Neural cell (in vitro differentiated cells): ENCODE measurements around the gene DNAJC15.

Source experiments
- EP300 ChIP-seq: fragments of 450-650 bp; conservative IDR thresholded peaks from 2 replicates; pipeline ENCODE4 v1.6.1; 2014; ENCODE audit warnings: antibody characterized with exemption, mild to moderate bottlenecking, moderate library complexity; ENCODE audit not compliant: poor library complexity, severe bottlenecking
- EZH2 ChIP-seq: fragments of 200-600, 300-800 bp; shearing (Covaris generic), sonication (generic); IDR thresholded peaks from 2 replicates; pipeline ENCODE4 v1.6.1; 2014; ENCODE audit warnings: antibody characterized with exemption, low read length, borderline replicate concordance, mild to moderate bottlenecking; ENCODE audit not compliant: insufficient read depth, poor library complexity, severe bottlenecking
- POLR2AphosphoS5 ChIP-seq: IDR thresholded peaks from 2 replicates; pipeline ENCODE4 v1.6.1; 2012
- SMC3 ChIP-seq: fragments of 450-650 bp; conservative IDR thresholded peaks from 2 replicates; pipeline ENCODE4 v1.6.1; 2014; ENCODE audit warnings: antibody characterized with exemption, mild to moderate bottlenecking, moderate library complexity; ENCODE audit not compliant: poor library complexity
- TAF1 ChIP-seq: IDR thresholded peaks from 2 replicates; pipeline ENCODE4 v1.6.1; 2012; ENCODE audit warnings: low read depth
- TF ChIP-seq, protein P1 (sequence below): fragments of 450-650 bp; IDR thresholded peaks from 2 replicates; pipeline ENCODE4 v1.5.1; 2014; ENCODE audit warnings: antibody characterized with exemption, mild to moderate bottlenecking, moderate library complexity; ENCODE audit not compliant: poor library complexity, severe bottlenecking
- TF ChIP-seq, protein P2 (sequence below): IDR thresholded peaks from 2 replicates; pipeline ENCODE4 v1.6.1; 2012; ENCODE audit warnings: borderline replicate concordance

GRCh38 chr13:43134868-43135267 lies 111.5 kb downstream of the DNAJC15 start:
- TF ChIP-seq, protein P1, sequence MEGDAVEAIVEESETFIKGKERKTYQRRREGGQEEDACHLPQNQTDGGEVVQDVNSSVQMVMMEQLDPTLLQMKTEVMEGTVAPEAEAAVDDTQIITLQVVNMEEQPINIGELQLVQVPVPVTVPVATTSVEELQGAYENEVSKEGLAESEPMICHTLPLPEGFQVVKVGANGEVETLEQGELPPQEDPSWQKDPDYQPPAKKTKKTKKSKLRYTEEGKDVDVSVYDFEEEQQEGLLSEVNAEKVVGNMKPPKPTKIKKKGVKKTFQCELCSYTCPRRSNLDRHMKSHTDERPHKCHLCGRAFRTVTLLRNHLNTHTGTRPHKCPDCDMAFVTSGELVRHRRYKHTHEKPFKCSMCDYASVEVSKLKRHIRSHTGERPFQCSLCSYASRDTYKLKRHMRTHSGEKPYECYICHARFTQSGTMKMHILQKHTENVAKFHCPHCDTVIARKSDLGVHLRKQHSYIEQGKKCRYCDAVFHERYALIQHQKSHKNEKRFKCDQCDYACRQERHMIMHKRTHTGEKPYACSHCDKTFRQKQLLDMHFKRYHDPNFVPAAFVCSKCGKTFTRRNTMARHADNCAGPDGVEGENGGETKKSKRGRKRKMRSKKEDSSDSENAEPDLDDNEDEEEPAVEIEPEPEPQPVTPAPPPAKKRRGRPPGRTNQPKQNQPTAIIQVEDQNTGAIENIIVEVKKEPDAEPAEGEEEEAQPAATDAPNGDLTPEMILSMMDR: no peak
- TF ChIP-seq POLR2AphosphoS5 (no peak), EZH2 (no peak), EP300 (no peak), SMC3 (no peak), TAF1 (no peak)
- TF ChIP-seq, protein P2, sequence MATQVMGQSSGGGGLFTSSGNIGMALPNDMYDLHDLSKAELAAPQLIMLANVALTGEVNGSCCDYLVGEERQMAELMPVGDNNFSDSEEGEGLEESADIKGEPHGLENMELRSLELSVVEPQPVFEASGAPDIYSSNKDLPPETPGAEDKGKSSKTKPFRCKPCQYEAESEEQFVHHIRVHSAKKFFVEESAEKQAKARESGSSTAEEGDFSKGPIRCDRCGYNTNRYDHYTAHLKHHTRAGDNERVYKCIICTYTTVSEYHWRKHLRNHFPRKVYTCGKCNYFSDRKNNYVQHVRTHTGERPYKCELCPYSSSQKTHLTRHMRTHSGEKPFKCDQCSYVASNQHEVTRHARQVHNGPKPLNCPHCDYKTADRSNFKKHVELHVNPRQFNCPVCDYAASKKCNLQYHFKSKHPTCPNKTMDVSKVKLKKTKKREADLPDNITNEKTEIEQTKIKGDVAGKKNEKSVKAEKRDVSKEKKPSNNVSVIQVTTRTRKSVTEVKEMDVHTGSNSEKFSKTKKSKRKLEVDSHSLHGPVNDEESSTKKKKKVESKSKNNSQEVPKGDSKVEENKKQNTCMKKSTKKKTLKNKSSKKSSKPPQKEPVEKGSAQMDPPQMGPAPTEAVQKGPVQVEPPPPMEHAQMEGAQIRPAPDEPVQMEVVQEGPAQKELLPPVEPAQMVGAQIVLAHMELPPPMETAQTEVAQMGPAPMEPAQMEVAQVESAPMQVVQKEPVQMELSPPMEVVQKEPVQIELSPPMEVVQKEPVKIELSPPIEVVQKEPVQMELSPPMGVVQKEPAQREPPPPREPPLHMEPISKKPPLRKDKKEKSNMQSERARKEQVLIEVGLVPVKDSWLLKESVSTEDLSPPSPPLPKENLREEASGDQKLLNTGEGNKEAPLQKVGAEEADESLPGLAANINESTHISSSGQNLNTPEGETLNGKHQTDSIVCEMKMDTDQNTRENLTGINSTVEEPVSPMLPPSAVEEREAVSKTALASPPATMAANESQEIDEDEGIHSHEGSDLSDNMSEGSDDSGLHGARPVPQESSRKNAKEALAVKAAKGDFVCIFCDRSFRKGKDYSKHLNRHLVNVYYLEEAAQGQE: no peak
